NCI-H1105 (cell line): Measurements from ENCODE around the gene NCKAP5.
"Not testable (repeated sequence)": the region's sequence is repeated elsewhere in the genome, so short reads cannot be mapped to it uniquely, and the experiment has no call there.

Experiments used
- DNase-seq: peaks from one replicate; lab custom pipeline; 2025; lab: John Stamatoyannopoulos, UW

NCKAP5 gene

GRCh38 chr2:132875193-132875592 is 693.1 kb downstream of the NCKAP5 start:
- no peak for DNase-seq

GRCh38 chr2:132873738-132874137 is 694.5 kb downstream of the NCKAP5 start:
- no peak for DNase-seq

GRCh38 chr2:132871831-132872230 is 696.4 kb downstream of the NCKAP5 start:
- no peak for DNase-seq

GRCh38 chr2:132863961-132864360 is 704.3 kb downstream of the NCKAP5 start:
- no peak for DNase-seq

- no peak for DNase-seq
Measured at GRCh38 chr2:132860220-132860619, 708.0 kb downstream of the NCKAP5 start.

- DNase-seq, result no peak
Measured at GRCh38 chr2:132859590-132859989, 708.7 kb downstream of the NCKAP5 start.

- no peak for DNase-seq
Measured at GRCh38 chr2:132857319-132857718, 710.9 kb downstream of the NCKAP5 start.

- DNase-seq, result no peak
Measured at GRCh38 chr2:132850688-132851087, 717.6 kb downstream of the NCKAP5 start.

GRCh38 chr2:132849118-132849517 is 719.1 kb downstream of the NCKAP5 start:
- DNase-seq, result no peak

- no peak for DNase-seq
Measured at GRCh38 chr2:132845339-132845738, 722.9 kb downstream of the NCKAP5 start.

GRCh38 chr2:132844585-132844984 is 723.7 kb downstream of the NCKAP5 start:
- DNase-seq, result no peak

- DNase-seq, result no peak
Measured at GRCh38 chr2:132837769-132838168, 730.5 kb downstream of the NCKAP5 start.

- DNase-seq, result no peak
Measured at GRCh38 chr2:132830321-132830827, 737.9 kb downstream of the NCKAP5 start.

GRCh38 chr2:132825601-132826000 is 742.7 kb downstream of the NCKAP5 start:
- no peak for DNase-seq

- no peak for DNase-seq
Measured at GRCh38 chr2:132824716-132825115, 743.5 kb downstream of the NCKAP5 start.

- DNase-seq, result no peak
Measured at GRCh38 chr2:132816234-132816633, 752.0 kb downstream of the NCKAP5 start.

GRCh38 chr2:132815516-132815915 is 752.7 kb downstream of the NCKAP5 start:
- no peak for DNase-seq

- DNase-seq, result no peak
Measured at GRCh38 chr2:132814651-132815050, 753.6 kb downstream of the NCKAP5 start.

- no peak for DNase-seq
Measured at GRCh38 chr2:132813422-132813821, 754.8 kb downstream of the NCKAP5 start.

GRCh38 chr2:132811148-132811915 is 756.9 kb downstream of the NCKAP5 start:
- DNase-seq, result no peak

- not testable (repeated sequence) for DNase-seq
Measured at GRCh38 chr2:132809962-132810361, 758.3 kb downstream of the NCKAP5 start.

- DNase-seq, result peak; percentile 11
Measured at GRCh38 chr2:132804051-132804450, 764.2 kb downstream of the NCKAP5 start.

GRCh38 chr2:132798341-132798740 is 769.9 kb downstream of the NCKAP5 start:
- DNase-seq, result no peak

- DNase-seq, result no peak
Measured at GRCh38 chr2:132797556-132797955, 770.7 kb downstream of the NCKAP5 start.
